Measurements from ENCODE around the gene IGSF8.

DNA sequence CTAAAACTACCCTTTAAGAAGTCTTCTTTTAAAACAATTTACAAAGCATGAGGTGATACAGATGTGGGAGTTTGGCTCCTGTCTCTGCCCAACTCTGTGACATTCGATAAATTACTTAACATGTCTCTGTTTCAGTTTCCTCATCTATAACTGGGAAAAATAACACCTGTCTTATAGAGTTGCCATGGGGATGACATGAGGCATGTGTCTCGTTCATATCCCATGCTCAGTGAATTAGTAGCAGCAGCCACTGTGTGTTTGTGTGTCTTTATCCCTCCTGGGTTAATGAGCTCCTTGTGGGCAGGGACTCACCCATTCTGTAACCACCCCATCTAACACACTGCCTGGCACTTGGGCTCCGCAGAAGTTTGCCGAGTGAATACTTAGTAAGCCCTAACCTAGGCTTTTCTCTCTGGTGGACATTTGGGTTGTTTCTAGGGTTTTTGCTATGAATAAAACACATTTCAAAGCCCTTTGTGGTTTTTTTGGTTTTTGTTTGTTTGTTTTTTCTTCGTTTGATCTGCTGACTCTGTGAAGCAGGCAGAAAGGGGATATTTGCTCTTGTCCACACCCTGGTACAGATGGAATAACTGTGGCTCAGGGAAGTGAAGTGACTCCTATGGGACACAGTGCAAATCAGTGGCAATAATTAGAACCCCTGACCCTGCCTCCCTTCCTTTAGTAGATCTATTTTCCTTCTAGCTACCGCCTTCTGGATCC is 17.9 kb downstream of the IGSF8 start:
- TF ChIP-seq, protein P1, sequence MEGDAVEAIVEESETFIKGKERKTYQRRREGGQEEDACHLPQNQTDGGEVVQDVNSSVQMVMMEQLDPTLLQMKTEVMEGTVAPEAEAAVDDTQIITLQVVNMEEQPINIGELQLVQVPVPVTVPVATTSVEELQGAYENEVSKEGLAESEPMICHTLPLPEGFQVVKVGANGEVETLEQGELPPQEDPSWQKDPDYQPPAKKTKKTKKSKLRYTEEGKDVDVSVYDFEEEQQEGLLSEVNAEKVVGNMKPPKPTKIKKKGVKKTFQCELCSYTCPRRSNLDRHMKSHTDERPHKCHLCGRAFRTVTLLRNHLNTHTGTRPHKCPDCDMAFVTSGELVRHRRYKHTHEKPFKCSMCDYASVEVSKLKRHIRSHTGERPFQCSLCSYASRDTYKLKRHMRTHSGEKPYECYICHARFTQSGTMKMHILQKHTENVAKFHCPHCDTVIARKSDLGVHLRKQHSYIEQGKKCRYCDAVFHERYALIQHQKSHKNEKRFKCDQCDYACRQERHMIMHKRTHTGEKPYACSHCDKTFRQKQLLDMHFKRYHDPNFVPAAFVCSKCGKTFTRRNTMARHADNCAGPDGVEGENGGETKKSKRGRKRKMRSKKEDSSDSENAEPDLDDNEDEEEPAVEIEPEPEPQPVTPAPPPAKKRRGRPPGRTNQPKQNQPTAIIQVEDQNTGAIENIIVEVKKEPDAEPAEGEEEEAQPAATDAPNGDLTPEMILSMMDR (IDR thresholded peaks at IDR 0.05): no peak
- TF ChIP-seq POLR2AphosphoS5 (IDR thresholded peaks at IDR 0.05): no peak
